K562 (cell line): ENCODE results near the gene TYW1. TPM values are rescaled to one million over a fixed set of nuclear protein-coding genes. Genes with fewer than 3 reads are reported as not detected.
A peak's percentile ranks its signal among the peaks of the same experiment; 100 is the strongest.

Experiments used
- CREB1 ChIP-seq, 2 experiments: sonication (generic) in 1 of 2; formaldehyde crosslinking in 1 of 2; IDR thresholded peaks; 2 replicates each; pipeline versions ENCODE4 v1.6.1 to v1.8.0; 2012 to 2022; ENCODE audit warnings: inconsistent platforms in 1 of 2, mild to moderate bottlenecking in 1 of 2, missing genetic modification reagents in 1 of 2, moderate library complexity in 1 of 2
- KDM5B ChIP-seq: fragments of 200-600 bp; sonication (generic); IDR thresholded peaks from 2 replicates; pipeline ENCODE4 v1.6.1; 2012; ENCODE audit warnings: low read depth, mild to moderate bottlenecking, moderate library complexity, low read length, control low read depth, inconsistent platforms; ENCODE audit not compliant: insufficient replicate concordance
- NKRF ChIP-seq: fragments of 450-650 bp; IDR thresholded peaks from 2 replicates; pipeline ENCODE4 v1.6.1; 2016; ENCODE audit warnings: borderline replicate concordance
- PRDM10 ChIP-seq: fragments of 450-650 bp; IDR thresholded peaks from 2 replicates; pipeline ENCODE4 v1.6.1; 2018; ENCODE audit not compliant: partially characterized antibody
- SIN3B ChIP-seq: fragments of 450-650 bp; IDR thresholded peaks from 2 replicates; pipeline ENCODE4 v1.6.1; 2017; ENCODE audit warnings: low read depth, mild to moderate bottlenecking, moderate library complexity
- SRF ChIP-seq, 2 experiments: fragments of 250-450, 450-650 bp in 1 of 2; sonication (Bioruptor Pico) in 1 of 2; sonication (generic) in 1 of 2; formaldehyde crosslinking; IDR thresholded peaks; 2 replicates each; pipeline versions ENCODE4 v1.5.0 to v1.5.1; 2020 to 2022; ENCODE audit warnings: mild to moderate bottlenecking in 1 of 2, missing genetic modification reagents in 1 of 2
- TBP ChIP-seq: optimal IDR thresholded peaks from 2 replicates; pipeline ENCODE3; 2011; ENCODE audit warnings: low read depth, low read length, improper control_type of control experiment
- ZBTB2 ChIP-seq: fragments of 450-650 bp; IDR thresholded peaks from 2 replicates; pipeline ENCODE4 v1.6.1; 2016; ENCODE audit warnings: antibody characterized with exemption
- ZBTB7A ChIP-seq: IDR thresholded peaks from 2 replicates; pipeline ENCODE4 v1.6.1; 2011; ENCODE audit warnings: low read depth, mild to moderate bottlenecking, low read length, moderate library complexity, borderline replicate concordance; ENCODE audit not compliant: control insufficient read depth
- polyA plus RNA-seq, 8 experiments: library from polyadenylated mRNA; depleted of rRNA in 4 of 8; stranded (reverse) in 5 of 8; unstranded in 3 of 8; fragments of >200 nt; fragmentation: Nextera tagmentation in 2 of 8; fragmentation: Illumina TruSeq in 1 of 8; extraction: Ambion mirVana in 2 of 8; extraction: Trizol in 1 of 8; gene quantifications; 2 replicates each; pipeline versions ENCODE4 v1.2.1 to v1.2.3, GENCODE V29; 2011 to 2014; ENCODE audit warnings: inconsistent platforms in 1 of 8, missing spikeins in 1 of 8
- total RNA-seq, 7 experiments: library from RNA; depleted of rRNA in 6 of 7; stranded (reverse); fragments of >200 nt in 6 of 7; fragmentation: Illumina TruSeq in 2 of 7; extraction: Trizol in 2 of 7; gene quantifications; 2 replicates each; pipeline versions ENCODE4 v1.2.1 to v1.2.3, GENCODE V29; 2011 to 2021; ENCODE audit warnings: low replicate concordance in 1 of 7
- TF ChIP-seq, protein P1 (sequence below): sonication (generic); formaldehyde crosslinking; IDR thresholded peaks from 2 replicates; pipeline ENCODE4 v1.8.1; 2023; ENCODE audit warnings: mild to moderate bottlenecking, missing genetic modification reagents, moderate library complexity
- TF ChIP-seq, protein P2 (sequence below): fragments of 250-450 bp; sonication (Bioruptor Pico); IDR thresholded peaks from 2 replicates; pipeline ENCODE4 v1.4.0; 2020; ENCODE audit warnings: mild to moderate bottlenecking
- TF ChIP-seq, protein P3 (sequence below): fragments of 200-800 bp; sonication (Bioruptor generic); IDR thresholded peaks from 2 replicates; pipeline ENCODE4 v1.6.1; 2017; ENCODE audit warnings: missing genetic modification characterization, missing compliant biosample characterization

Gene TYW1
- total and polyA plus RNA-seq, 9 of the 15 experiments (the other 6 are each of a cell fraction or from before 2014, with no cell fraction given): 17.4 to 32.0 (median 26.2) TPM

DNA sequence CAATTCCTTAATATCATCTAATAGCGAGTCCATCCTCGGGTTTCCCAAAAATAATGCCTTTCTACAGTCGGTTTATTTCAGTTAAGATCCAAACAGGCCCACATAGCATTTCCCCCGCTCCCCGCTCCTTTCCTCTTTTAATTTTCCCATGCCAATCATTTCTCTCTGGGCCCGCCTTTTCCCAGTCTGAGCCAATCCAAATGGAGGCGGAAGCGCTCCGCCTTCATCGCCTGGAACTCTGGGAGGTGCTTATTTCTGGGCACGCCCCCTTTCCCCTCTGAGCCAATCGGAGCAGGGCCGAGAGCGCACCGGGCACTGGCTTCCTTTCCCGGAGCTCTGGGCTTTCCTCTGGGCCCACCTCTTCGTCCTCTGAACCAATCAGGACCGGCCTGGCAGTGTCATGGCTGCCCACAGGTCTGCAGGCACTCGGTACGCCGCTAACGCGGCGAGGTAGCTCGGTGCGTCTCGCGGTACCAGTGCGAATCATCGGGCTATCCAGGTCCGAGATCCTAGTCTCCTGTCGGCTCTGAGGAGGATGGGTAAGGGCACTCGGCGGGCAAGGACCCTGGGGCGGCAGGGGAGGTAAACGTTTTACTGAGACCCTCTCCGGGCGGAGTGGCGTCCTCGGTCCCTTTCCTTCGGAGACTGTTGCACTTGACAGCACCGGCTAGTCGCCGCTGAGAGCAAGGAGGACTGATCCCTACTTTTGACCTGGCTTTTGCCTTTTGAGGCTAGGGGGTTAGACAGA lies at the start of gene TYW1 (continued):
- TF ChIP-seq, protein P1, sequence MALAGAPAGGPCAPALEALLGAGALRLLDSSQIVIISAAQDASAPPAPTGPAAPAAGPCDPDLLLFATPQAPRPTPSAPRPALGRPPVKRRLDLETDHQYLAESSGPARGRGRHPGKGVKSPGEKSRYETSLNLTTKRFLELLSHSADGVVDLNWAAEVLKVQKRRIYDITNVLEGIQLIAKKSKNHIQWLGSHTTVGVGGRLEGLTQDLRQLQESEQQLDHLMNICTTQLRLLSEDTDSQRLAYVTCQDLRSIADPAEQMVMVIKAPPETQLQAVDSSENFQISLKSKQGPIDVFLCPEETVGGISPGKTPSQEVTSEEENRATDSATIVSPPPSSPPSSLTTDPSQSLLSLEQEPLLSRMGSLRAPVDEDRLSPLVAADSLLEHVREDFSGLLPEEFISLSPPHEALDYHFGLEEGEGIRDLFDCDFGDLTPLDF (CRISPR knock-in tag): 0 out of 2 replicates have a peak, but pooled peaks have one; percentile 54
- TF ChIP-seq, protein P2, sequence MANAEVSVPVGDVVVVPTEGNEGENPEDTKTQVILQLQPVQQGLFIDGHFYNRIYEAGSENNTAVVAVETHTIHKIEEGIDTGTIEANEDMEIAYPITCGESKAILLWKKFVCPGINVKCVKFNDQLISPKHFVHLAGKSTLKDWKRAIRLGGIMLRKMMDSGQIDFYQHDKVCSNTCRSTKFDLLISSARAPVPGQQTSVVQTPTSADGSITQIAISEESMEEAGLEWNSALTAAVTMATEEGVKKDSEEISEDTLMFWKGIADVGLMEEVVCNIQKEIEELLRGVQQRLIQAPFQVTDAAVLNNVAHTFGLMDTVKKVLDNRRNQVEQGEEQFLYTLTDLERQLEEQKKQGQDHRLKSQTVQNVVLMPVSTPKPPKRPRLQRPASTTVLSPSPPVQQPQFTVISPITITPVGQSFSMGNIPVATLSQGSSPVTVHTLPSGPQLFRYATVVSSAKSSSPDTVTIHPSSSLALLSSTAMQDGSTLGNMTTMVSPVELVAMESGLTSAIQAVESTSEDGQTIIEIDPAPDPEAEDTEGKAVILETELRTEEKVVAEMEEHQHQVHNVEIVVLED (CRISPR knock-in tag): 0 out of 2 replicates have a peak, but pooled peaks have one; percentile 29
- TF ChIP-seq NKRF (peak; percentile 89), CREB1 (IDR thresholded peaks at IDR 0.05) (peak; percentile 20; the same call in 1 of the 2 replicates), CREB1 (CRISPR knock-in tag; IDR thresholded peaks at IDR 0.05) (peak; percentile 42; the same call in 1 of the 2 replicates), PRDM10 (peak; percentile 92), SRF (CRISPR knock-in tag; IDR thresholded peaks at IDR 0.05) (peak in 1 of 2 experiments; percentile 77; a peak in 2 of 4 replicates), TBP (peak; percentile 45), KDM5B (peak; percentile 90), ZBTB7A (0 out of 2 replicates have a peak, but pooled peaks have one; percentile 26), SIN3B (peak; percentile 93), ZBTB2 (0 out of 2 replicates have a peak, but pooled peaks have one; percentile 39)
- TF ChIP-seq, protein P3, sequence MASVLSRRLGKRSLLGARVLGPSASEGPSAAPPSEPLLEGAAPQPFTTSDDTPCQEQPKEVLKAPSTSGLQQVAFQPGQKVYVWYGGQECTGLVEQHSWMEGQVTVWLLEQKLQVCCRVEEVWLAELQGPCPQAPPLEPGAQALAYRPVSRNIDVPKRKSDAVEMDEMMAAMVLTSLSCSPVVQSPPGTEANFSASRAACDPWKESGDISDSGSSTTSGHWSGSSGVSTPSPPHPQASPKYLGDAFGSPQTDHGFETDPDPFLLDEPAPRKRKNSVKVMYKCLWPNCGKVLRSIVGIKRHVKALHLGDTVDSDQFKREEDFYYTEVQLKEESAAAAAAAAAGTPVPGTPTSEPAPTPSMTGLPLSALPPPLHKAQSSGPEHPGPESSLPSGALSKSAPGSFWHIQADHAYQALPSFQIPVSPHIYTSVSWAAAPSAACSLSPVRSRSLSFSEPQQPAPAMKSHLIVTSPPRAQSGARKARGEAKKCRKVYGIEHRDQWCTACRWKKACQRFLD (CRISPR knock-in tag): 0 out of 2 replicates have a peak, but pooled peaks have one; percentile 35
